Measurements from ENCODE around the gene TXNDC5.
A peak's percentile ranks its signal among the peaks of the same experiment; 100 is the strongest.

Gene TXNDC5

GRCh38 chr6:7848229-7848628 is 62.4 kb downstream of the TXNDC5 start:
- no peaks in the 10 kb centered on the region for H3K27me3 ChIP-seq (replicated peaks in 2 of 5; ENCODE audit: control insufficient read depth in 4 of 5, insufficient read depth in 5 of 5, low read length in 4 of 5)
- H3K4me1 ChIP-seq (ENCODE audit: control extremely low read depth in 1 of 4, control insufficient read depth in 4 of 4, insufficient read depth in 4 of 4, low read length in 3 of 4) = no peaks in the 10 kb centered on the region
- H3K4me3 ChIP-seq (ENCODE audit: control insufficient read depth in 1 of 7, extremely low read depth in 1 of 7, insufficient read depth in 4 of 7, low read depth in 2 of 7, low read length in 6 of 7) = no peak overlapping the region
- DNase-seq = no peak
- peaks cover 0 to 4% (median 0%) of the 10 kb centered on the region in 4 experiments for H3K36me3 ChIP-seq (ENCODE audit: control insufficient read depth in 4 of 4, insufficient read depth in 4 of 4, low read length in 3 of 4)
- no peak overlapping the region for H3K27ac ChIP-seq (ENCODE audit: insufficient read depth in 1 of 2, low read depth in 1 of 2, low read length in 2 of 2, poor library complexity in 1 of 2, severe bottlenecking in 2 of 2)
- CTCF ChIA-PET = no interaction called here
- 100% methylated on average over 2 of the region's 4 CpGs for WGBS (ENCODE audit: insufficient coverage)
- POLR2A ChIA-PET = no interaction called here
- peaks cover 0 to 25% (median 5%) of the 10 kb centered on the region in 5 experiments for H3K9me3 ChIP-seq (ENCODE audit: control extremely low read depth in 1 of 5, control insufficient read depth in 4 of 5, insufficient read depth in 2 of 5, low read depth in 1 of 5, low read length in 4 of 5)

- ChIA-PET CTCF (interaction anchor here (1.0 kb wide), 1 partner anchor 19 kb away, joined by 3 read pairs; no protein-coding TSS in a partner anchor), POLR2A (no interaction called here)
- Histone ChIP-seq H3K27ac (ENCODE audit: insufficient read depth in 1 of 2, low read depth in 1 of 2, low read length in 2 of 2, poor library complexity in 1 of 2, severe bottlenecking in 2 of 2) (no peak overlapping the region), H3K9me3 (ENCODE audit: control extremely low read depth in 1 of 5, control insufficient read depth in 4 of 5, insufficient read depth in 2 of 5, low read depth in 1 of 5, low read length in 4 of 5) (peaks cover 0 to 18% (median 3%) of the 10 kb centered on the region in 5 experiments), H3K36me3 (ENCODE audit: control insufficient read depth in 4 of 4, insufficient read depth in 4 of 4, low read length in 3 of 4) (peaks cover 0 to 4% (median 0%) of the 10 kb centered on the region in 4 experiments), H3K4me3 (ENCODE audit: control insufficient read depth in 1 of 7, extremely low read depth in 1 of 7, insufficient read depth in 4 of 7, low read depth in 2 of 7, low read length in 6 of 7) (no peak overlapping the region), H3K27me3 (replicated peaks in 2 of 5; ENCODE audit: control insufficient read depth in 4 of 5, insufficient read depth in 5 of 5, low read length in 4 of 5) (no peaks in the 10 kb centered on the region), H3K4me1 (ENCODE audit: control extremely low read depth in 1 of 4, control insufficient read depth in 4 of 4, insufficient read depth in 4 of 4, low read length in 3 of 4) (no peaks in the 10 kb centered on the region)
- DNase-seq = peak in 2 of 3 donors; percentile 6
- WGBS (ENCODE audit: insufficient coverage) = 94% methylated on average over 5 of the region's 7 CpGs
Observed at GRCh38 chr6:7846966-7847818, 63.4 kb downstream of the TXNDC5 start.

GRCh38 chr6:7841781-7842468 is 68.7 kb downstream of the TXNDC5 start:
- CTCF ChIA-PET = no interaction called here
- no peak for DNase-seq

GRCh38 chr6:7836371-7837026 is 74.1 kb downstream of the TXNDC5 start:
- no peaks in the 10 kb centered on the region for H3K36me3 ChIP-seq (ENCODE audit: control insufficient read depth in 4 of 4, insufficient read depth in 4 of 4, low read length in 3 of 4)
- POLR2A ChIA-PET = no interaction called here
- no peak overlapping the region for H3K27ac ChIP-seq (ENCODE audit: insufficient read depth in 1 of 2, low read depth in 1 of 2, low read length in 2 of 2, poor library complexity in 1 of 2, severe bottlenecking in 2 of 2)
- no peak overlapping the region for H3K4me3 ChIP-seq (ENCODE audit: control insufficient read depth in 1 of 7, extremely low read depth in 1 of 7, insufficient read depth in 4 of 7, low read depth in 2 of 7, low read length in 6 of 7)
- no peaks in the 10 kb centered on the region for H3K4me1 ChIP-seq (ENCODE audit: control extremely low read depth in 1 of 4, control insufficient read depth in 4 of 4, insufficient read depth in 4 of 4, low read length in 3 of 4)
- H3K9me3 ChIP-seq (ENCODE audit: control extremely low read depth in 1 of 5, control insufficient read depth in 4 of 5, insufficient read depth in 2 of 5, low read depth in 1 of 5, low read length in 4 of 5) = no peaks in the 10 kb centered on the region
- H3K27me3 ChIP-seq (replicated peaks in 2 of 5; ENCODE audit: control insufficient read depth in 4 of 5, insufficient read depth in 5 of 5, low read length in 4 of 5) = no peaks in the 10 kb centered on the region
- CTCF ChIA-PET = no interaction called here
- WGBS (ENCODE audit: insufficient coverage) = 100% methylated on average over 2 of the region's 4 CpGs
- no peak for DNase-seq

More at GRCh38 chr6:7841781-7842468, 68.7 kb downstream of the TXNDC5 start:
- Histone ChIP-seq H3K27me3 (replicated peaks in 2 of 5; ENCODE audit: control insufficient read depth in 4 of 5, insufficient read depth in 5 of 5, low read length in 4 of 5) (no peaks in the 10 kb centered on the region), H3K4me1 (ENCODE audit: control extremely low read depth in 1 of 4, control insufficient read depth in 4 of 4, insufficient read depth in 4 of 4, low read length in 3 of 4) (no peaks in the 10 kb centered on the region), H3K36me3 (ENCODE audit: control insufficient read depth in 4 of 4, insufficient read depth in 4 of 4, low read length in 3 of 4) (peaks cover 0 to under 1% (median 0%) of the 10 kb centered on the region in 4 experiments), H3K27ac (ENCODE audit: insufficient read depth in 1 of 2, low read depth in 1 of 2, low read length in 2 of 2, poor library complexity in 1 of 2, severe bottlenecking in 2 of 2) (no peak overlapping the region), H3K9me3 (ENCODE audit: control extremely low read depth in 1 of 5, control insufficient read depth in 4 of 5, insufficient read depth in 2 of 5, low read depth in 1 of 5, low read length in 4 of 5) (peaks cover 0 to 3% (median 0%) of the 10 kb centered on the region in 5 experiments), H3K4me3 (ENCODE audit: control insufficient read depth in 1 of 7, extremely low read depth in 1 of 7, insufficient read depth in 4 of 7, low read depth in 2 of 7, low read length in 6 of 7) (no peak overlapping the region)
- POLR2A ChIA-PET = no interaction called here
- 94% methylated on average over 3 of the region's 3 CpGs for WGBS (ENCODE audit: insufficient coverage)

- H3K4me1 ChIP-seq (ENCODE audit: control extremely low read depth in 1 of 4, control insufficient read depth in 4 of 4, insufficient read depth in 4 of 4, low read length in 3 of 4) = no peaks in the 10 kb centered on the region
- POLR2A ChIA-PET = no interaction called here
- H3K27ac ChIP-seq (ENCODE audit: insufficient read depth in 1 of 2, low read depth in 1 of 2, low read length in 2 of 2, poor library complexity in 1 of 2, severe bottlenecking in 2 of 2) = no peak overlapping the region
- H3K4me3 ChIP-seq (ENCODE audit: control insufficient read depth in 1 of 7, extremely low read depth in 1 of 7, insufficient read depth in 4 of 7, low read depth in 2 of 7, low read length in 6 of 7) = no peak overlapping the region
- peaks cover 0 to 5% (median 0%) of the 10 kb centered on the region in 5 experiments for H3K9me3 ChIP-seq (ENCODE audit: control extremely low read depth in 1 of 5, control insufficient read depth in 4 of 5, insufficient read depth in 2 of 5, low read depth in 1 of 5, low read length in 4 of 5)
- DNase-seq = no peak
- H3K36me3 ChIP-seq (ENCODE audit: control insufficient read depth in 4 of 4, insufficient read depth in 4 of 4, low read length in 3 of 4) = no peaks in the 10 kb centered on the region
- CTCF ChIA-PET = interaction anchor here (0.8 kb wide), 1 partner anchor 10 kb away, joined by 3 read pairs; no protein-coding TSS in a partner anchor
- no peaks in the 10 kb centered on the region for H3K27me3 ChIP-seq (replicated peaks in 2 of 5; ENCODE audit: control insufficient read depth in 4 of 5, insufficient read depth in 5 of 5, low read length in 4 of 5)
- WGBS (ENCODE audit: insufficient coverage) = 93% methylated on average over 4 of the region's 4 CpGs
Observed at GRCh38 chr6:7833751-7834070, 76.9 kb downstream of the TXNDC5 start.

GRCh38 chr6:7832904-7833750 is 77.5 kb downstream of the TXNDC5 start:
- Histone ChIP-seq H3K27me3 (replicated peaks in 2 of 5; ENCODE audit: control insufficient read depth in 4 of 5, insufficient read depth in 5 of 5, low read length in 4 of 5) (no peaks in the 10 kb centered on the region), H3K9me3 (ENCODE audit: control extremely low read depth in 1 of 5, control insufficient read depth in 4 of 5, insufficient read depth in 2 of 5, low read depth in 1 of 5, low read length in 4 of 5) (peaks cover 0 to 5% (median 0%) of the 10 kb centered on the region in 5 experiments), H3K27ac (ENCODE audit: insufficient read depth in 1 of 2, low read depth in 1 of 2, low read length in 2 of 2, poor library complexity in 1 of 2, severe bottlenecking in 2 of 2) (no peak overlapping the region), H3K36me3 (ENCODE audit: control insufficient read depth in 4 of 4, insufficient read depth in 4 of 4, low read length in 3 of 4) (no peaks in the 10 kb centered on the region), H3K4me3 (ENCODE audit: control insufficient read depth in 1 of 7, extremely low read depth in 1 of 7, insufficient read depth in 4 of 7, low read depth in 2 of 7, low read length in 6 of 7) (no peak overlapping the region), H3K4me1 (ENCODE audit: control extremely low read depth in 1 of 4, control insufficient read depth in 4 of 4, insufficient read depth in 4 of 4, low read length in 3 of 4) (no peaks in the 10 kb centered on the region)
- ChIA-PET POLR2A (interaction anchor here (0.6 kb wide), 1 partner anchor 1982 kb away, joined by 3 read pairs; no protein-coding TSS in a partner anchor), CTCF (no interaction called here)
- DNase-seq = no peak
- WGBS (ENCODE audit: insufficient coverage) = 96% methylated on average over 6 of the region's 9 CpGs

Measured in common myeloid progenitor, CD34-positive (primary cell).